SIG-M5 (cell line): ENCODE measurements around the gene IGFBP7.

Source experiments
- DNase-seq: peaks from one replicate; lab custom pipeline; 2025; lab: John Stamatoyannopoulos, UW

Gene IGFBP7, protein sequence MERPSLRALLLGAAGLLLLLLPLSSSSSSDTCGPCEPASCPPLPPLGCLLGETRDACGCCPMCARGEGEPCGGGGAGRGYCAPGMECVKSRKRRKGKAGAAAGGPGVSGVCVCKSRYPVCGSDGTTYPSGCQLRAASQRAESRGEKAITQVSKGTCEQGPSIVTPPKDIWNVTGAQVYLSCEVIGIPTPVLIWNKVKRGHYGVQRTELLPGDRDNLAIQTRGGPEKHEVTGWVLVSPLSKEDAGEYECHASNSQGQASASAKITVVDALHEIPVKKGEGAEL

DNA sequence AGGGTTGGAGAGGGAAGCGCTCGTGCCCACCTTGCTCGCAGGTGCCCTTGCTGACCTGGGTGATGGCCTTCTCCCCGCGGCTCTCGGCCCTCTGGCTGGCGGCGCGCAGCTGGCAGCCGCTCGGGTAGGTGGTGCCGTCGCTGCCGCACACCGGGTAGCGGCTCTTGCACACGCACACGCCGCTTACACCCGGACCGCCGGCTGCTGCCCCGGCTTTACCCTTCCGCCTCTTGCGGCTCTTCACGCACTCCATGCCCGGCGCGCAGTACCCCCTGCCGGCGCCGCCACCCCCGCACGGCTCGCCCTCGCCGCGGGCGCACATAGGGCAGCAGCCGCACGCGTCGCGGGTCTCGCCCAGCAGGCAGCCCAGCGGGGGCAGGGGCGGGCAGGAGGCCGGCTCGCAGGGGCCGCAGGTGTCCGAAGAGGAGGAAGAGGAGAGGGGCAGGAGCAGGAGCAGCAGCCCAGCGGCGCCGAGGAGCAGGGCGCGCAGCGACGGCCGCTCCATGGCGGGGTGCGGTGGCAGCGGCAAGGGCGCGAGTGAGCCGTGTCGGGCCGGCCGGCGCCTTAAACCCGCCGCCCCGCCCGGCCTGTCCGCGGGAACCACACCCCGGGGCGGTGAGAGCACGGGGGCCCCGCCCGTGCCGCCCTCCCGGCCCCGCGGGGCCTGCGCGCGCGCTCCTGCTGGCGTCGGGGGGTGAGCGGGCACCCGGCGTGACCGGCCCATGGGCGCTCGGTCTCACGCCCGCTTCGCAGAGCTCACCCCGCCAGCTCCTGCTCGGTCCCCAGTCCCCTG is at the start of gene IGFBP7:
TSS of gene IGFBP7 (minus strand) at position 539 of the 793 bp plus-strand sequence. CDS start at position 505, 34 bp downstream.
- no peak for DNase-seq

DNA sequence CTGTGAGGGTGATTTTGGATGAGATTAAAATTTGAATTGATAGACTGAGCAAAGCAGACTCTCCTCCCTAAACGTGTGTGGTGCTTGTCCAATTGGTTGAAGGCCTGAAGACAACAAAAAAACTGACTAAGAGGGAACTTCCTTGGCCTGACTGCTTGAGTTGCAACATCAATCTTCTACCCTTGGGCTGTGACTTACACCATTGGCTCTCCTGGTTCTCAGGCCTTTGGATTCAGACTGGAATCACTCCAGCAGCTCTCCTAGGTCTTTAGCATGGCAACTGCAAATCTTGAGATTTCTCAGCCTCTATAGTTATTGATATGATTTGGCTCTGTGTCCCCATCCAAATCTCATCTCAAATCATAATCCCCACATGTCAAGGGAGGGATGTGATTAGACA is 49.7 kb upstream of the IGFBP7 start:
- DNase-seq = no peak

GRCh38 chr4:57158762-57159161 is 48.6 kb upstream of the IGFBP7 start:
- no peak for DNase-seq

GRCh38 chr4:57158221-57158620 is 48.0 kb upstream of the IGFBP7 start:
- DNase-seq = no peak

- DNase-seq = no peak
These were observed 47.5 kb upstream of the IGFBP7 start for GRCh38 chr4:57157596-57158137.

DNA sequence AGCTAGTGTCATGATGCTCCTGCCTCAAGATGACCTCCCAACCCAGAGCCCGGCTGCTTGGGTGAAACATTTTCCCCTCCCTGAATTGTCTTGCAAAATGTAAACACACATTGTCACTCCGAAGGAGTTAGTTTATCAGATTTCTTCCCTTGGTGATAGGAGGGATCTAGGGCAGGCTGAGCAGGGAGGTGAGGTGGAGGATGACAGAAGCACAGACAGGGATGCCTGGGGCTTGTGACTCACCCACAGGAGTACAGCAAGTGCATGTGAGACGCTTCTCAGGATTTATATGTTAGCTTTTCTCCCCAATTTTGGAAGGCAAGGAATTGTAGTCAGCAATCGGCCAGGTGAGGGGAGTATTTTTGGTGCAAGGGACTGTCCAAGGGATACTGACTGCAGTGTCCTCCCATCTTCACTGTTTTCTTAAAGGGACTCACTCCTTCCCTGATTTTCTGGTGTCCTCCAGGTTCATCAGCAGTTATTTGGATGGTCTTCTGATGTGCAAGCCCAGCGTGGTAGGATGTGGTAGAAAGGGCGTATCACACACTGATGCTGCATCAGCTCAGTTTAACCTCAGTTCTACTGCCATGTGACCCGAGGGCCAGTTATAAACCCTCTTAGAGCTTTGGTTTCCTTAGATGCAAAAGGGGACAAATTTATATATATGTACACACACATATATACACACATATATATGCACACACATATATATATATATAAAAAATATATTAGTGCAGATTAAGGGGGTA is 46.2 kb upstream of the IGFBP7 start:
- DNase-seq = no peak

GRCh38 chr4:57154926-57155325 is 44.7 kb upstream of the IGFBP7 start:
- no peak for DNase-seq

- DNase-seq = no peak
These were observed 44.0 kb upstream of the IGFBP7 start for GRCh38 chr4:57154191-57154590.

DNA sequence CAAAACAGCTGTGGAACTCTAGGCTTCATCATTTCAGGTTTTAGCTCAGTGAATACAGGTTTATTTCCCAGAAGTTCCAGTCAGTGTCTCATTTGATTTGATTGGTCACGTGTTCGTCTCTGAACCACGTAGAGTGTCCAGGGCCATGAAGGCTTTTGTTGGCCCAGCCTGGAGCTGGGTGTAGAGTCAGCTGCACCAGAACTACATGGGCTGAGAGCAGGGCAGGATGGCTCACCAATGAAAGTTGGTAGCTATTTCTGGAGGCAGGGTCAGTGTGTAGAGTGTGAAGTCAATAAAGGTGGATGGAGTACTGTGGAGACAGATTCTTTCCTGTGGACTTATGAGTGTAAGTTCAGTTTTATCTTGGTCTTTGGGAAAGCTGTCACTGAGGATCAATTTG is 43.0 kb upstream of the IGFBP7 start:
- DNase-seq = no peak

- no peak for DNase-seq
These were observed 41.3 kb upstream of the IGFBP7 start for GRCh38 chr4:57151481-57151880.

- DNase-seq = no peak
These were observed 39.6 kb upstream of the IGFBP7 start for GRCh38 chr4:57149833-57150232.

GRCh38 chr4:57148831-57149505 is 38.8 kb upstream of the IGFBP7 start:
- no peak for DNase-seq

DNA sequence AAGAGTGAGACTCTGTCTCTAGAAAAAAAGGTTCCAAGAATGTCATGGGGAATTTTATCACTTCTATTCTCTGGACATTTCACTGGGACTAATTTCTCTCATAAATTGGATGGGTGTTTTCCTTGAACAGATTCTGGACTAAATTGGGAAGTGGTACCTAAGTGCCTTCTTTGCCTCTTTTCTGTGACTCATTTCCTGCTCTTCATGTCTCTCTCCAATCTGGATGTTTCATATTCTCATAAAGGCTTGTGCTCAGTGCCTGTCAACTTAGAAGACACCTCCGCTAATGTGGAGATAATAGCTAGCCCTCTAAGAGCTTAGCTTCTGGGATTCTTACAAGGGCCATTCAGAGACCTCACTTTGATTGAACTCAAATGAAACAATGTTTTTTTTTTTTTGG is 38.0 kb upstream of the IGFBP7 start:
- no peak for DNase-seq

GRCh38 chr4:57147335-57148060 is 37.3 kb upstream of the IGFBP7 start:
- no peak for DNase-seq

GRCh38 chr4:57146444-57146843 is 36.3 kb upstream of the IGFBP7 start:
- no peak for DNase-seq

- no peak for DNase-seq
These were observed 34.3 kb upstream of the IGFBP7 start for GRCh38 chr4:57144466-57144865.

DNA sequence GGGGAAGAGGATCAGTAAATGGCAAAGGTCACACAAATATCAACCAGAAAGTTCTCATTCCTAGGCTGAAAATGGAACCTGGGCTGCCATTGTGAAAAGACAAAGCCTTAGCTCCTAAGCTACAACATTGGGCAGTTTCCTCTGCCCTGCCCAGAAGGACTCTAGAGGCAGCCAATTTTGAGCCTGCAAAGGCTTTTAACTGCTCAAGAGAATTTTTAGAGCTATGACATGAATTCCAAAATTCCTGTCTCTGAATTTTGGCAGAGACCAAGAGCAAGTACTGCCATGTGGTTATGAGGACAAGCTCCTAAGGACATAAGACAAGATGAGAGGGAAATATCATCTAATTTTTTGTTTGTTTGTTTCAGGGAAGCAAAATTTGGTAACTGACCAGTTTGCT is 29.6 kb upstream of the IGFBP7 start:
- DNase-seq = no peak

DNA sequence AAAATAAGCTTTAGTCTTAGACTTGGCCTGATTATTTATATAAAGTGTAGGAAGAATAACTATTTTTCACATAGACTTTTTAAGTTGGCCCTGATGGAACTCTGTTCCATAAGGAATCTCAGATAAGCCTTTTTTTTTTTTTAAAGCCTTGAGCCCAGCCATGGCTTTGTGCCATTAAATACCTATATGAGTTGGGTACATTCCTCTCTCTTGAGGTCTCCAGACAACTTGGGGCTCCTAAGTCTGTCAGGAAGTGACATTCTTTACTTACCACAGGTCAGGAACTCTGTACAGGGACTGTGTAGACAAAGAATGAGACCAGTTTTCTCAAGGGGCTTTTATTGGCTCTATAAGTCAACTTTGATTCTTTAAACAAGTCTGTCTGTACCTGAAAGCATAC is 27.1 kb upstream of the IGFBP7 start:
- DNase-seq = no peak

DNA sequence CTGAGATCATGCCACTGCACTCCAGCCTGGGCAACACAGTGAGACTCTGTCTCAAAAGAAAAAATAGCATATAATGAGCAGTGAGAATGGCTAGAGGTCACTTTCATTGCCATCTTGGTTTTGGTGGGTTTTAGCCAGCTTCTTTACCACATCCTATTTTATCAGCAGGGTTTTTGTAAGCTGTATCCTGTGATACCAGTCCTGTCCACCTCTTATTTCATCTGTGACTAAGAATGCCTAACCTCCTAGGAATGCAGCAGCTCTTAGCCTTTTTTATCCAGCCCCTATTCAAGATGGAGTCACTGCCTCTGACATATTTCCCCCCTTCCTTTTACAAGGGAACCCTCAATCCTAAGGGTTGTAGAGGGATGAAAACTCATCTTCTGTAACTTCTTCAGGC is 26.1 kb upstream of the IGFBP7 start:
- no peak for DNase-seq

DNA sequence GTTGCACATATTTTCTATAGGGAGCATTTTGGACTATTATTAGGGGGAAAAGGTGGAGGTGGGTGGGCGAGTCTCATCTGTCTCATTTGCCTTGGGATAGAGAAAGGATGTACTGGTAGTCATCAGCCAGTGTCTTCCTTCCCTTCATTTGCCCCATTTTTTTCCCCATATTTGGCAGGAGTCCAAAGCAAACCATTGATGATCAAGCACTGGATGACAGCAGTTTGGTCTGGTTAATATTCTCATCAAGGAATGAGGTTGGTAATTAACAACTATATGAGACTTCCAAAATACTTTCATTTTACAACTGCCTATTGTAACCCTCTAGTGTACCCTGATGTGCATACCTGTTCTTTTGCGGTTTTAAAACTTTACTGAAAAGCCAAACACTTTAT is 22.6 kb upstream of the IGFBP7 start:
- DNase-seq = no peak
